HUES48 (cell line): ENCODE data around the gene CALU.

Experiments used
- H3K27ac ChIP-seq: one replicate; pipeline ENCODE4 v1.7.0; 2013; ENCODE audit warnings: low read depth, low read length, inconsistent platforms
- H3K27me3 ChIP-seq: 2 replicates; pipeline ENCODE4 v1.6.1; 2013; ENCODE audit warnings: mild to moderate bottlenecking, low read length; ENCODE audit not compliant: control insufficient read depth, insufficient read depth
- H3K36me3 ChIP-seq: 2 replicates; pipeline ENCODE4 v1.6.1; 2013; ENCODE audit warnings: low read length; ENCODE audit not compliant: control insufficient read depth, insufficient read depth
- H3K4me1 ChIP-seq: 2 replicates; pipeline ENCODE4 v1.6.1; 2013; ENCODE audit warnings: mild to moderate bottlenecking, low read length; ENCODE audit not compliant: control insufficient read depth, insufficient read depth
- H3K4me3 ChIP-seq: 2 replicates; pipeline ENCODE4 v1.5.1; 2013; ENCODE audit warnings: mild to moderate bottlenecking, low read depth, low read length
- H3K9ac ChIP-seq: 2 replicates; pipeline ENCODE4 v1.6.1; 2013; ENCODE audit warnings: mild to moderate bottlenecking, low read depth, low read length, moderate library complexity
- H3K9me3 ChIP-seq: 2 replicates; pipeline ENCODE4 v1.6.1; 2013; ENCODE audit warnings: low read length; ENCODE audit not compliant: control insufficient read depth, insufficient read depth

CALU gene

GRCh38 chr7:128747327-128748079, 8.3 kb downstream of the CALU start:
- Histone ChIP-seq H3K4me3 (no peak overlapping the region), H3K36me3 (peaks cover 50% of the 10 kb centered on the region), H3K4me1 (no peaks in the 10 kb centered on the region), H3K9me3 (no peaks in the 10 kb centered on the region), H3K9ac (no peak overlapping the region), H3K27me3 (no peaks in the 10 kb centered on the region), H3K27ac (no peak overlapping the region)

GRCh38 chr7:128752251-128752650, 13.1 kb downstream of the CALU start:
- no peak overlapping the region for H3K9ac ChIP-seq
- no peak overlapping the region for H3K27ac ChIP-seq
- no peaks in the 10 kb centered on the region for H3K9me3 ChIP-seq
- peaks cover 98% of the 10 kb centered on the region for H3K36me3 ChIP-seq
- H3K27me3 ChIP-seq, result no peaks in the 10 kb centered on the region
- H3K4me1 ChIP-seq, result no peaks in the 10 kb centered on the region
- H3K4me3 ChIP-seq, result no peak overlapping the region

GRCh38 chr7:128755075-128755818, 16.1 kb downstream of the CALU start:
- Histone ChIP-seq H3K9me3 (no peaks in the 10 kb centered on the region), H3K4me3 (no peak overlapping the region), H3K9ac (no peak overlapping the region), H3K27ac (no peak overlapping the region), H3K36me3 (peaks cover 97% of the 10 kb centered on the region), H3K4me1 (no peaks in the 10 kb centered on the region), H3K27me3 (no peaks in the 10 kb centered on the region)

GRCh38 chr7:128755819-128756476, 16.8 kb downstream of the CALU start:
- no peak overlapping the region for H3K9ac ChIP-seq
- no peaks in the 10 kb centered on the region for H3K4me1 ChIP-seq
- no peak overlapping the region for H3K27ac ChIP-seq
- no peak overlapping the region for H3K4me3 ChIP-seq
- H3K27me3 ChIP-seq, result no peaks in the 10 kb centered on the region
- H3K36me3 ChIP-seq, result peaks cover 94% of the 10 kb centered on the region
- H3K9me3 ChIP-seq, result no peaks in the 10 kb centered on the region

- Histone ChIP-seq H3K9ac (no peak overlapping the region), H3K27me3 (no peaks in the 10 kb centered on the region), H3K36me3 (peaks cover 94% of the 10 kb centered on the region), H3K4me1 (no peaks in the 10 kb centered on the region), H3K9me3 (no peaks in the 10 kb centered on the region), H3K4me3 (no peak overlapping the region), H3K27ac (no peak overlapping the region)
These were observed 18.0 kb downstream of the CALU start for GRCh38 chr7:128757203-128757602.

- Histone ChIP-seq H3K27ac (no peak overlapping the region), H3K9ac (no peak overlapping the region), H3K36me3 (peaks cover 92% of the 10 kb centered on the region), H3K4me3 (no peak overlapping the region), H3K4me1 (no peaks in the 10 kb centered on the region), H3K27me3 (no peaks in the 10 kb centered on the region), H3K9me3 (no peaks in the 10 kb centered on the region)
These were observed 19.4 kb downstream of the CALU start for GRCh38 chr7:128758553-128758952.

GRCh38 chr7:128759242-128759641, 20.1 kb downstream of the CALU start:
- H3K4me3 ChIP-seq, result no peak overlapping the region
- peaks cover 92% of the 10 kb centered on the region for H3K36me3 ChIP-seq
- no peaks in the 10 kb centered on the region for H3K4me1 ChIP-seq

GRCh38 chr7:128763541-128763940, 24.4 kb downstream of the CALU start:
- H3K36me3 ChIP-seq, result peaks cover 87% of the 10 kb centered on the region
- no peak overlapping the region for H3K9ac ChIP-seq
- no peaks in the 10 kb centered on the region for H3K4me1 ChIP-seq
- no peaks in the 10 kb centered on the region for H3K27me3 ChIP-seq
- H3K9me3 ChIP-seq, result no peaks in the 10 kb centered on the region
- no peak overlapping the region for H3K27ac ChIP-seq
- H3K4me3 ChIP-seq, result no peak overlapping the region

More at GRCh38 chr7:128759242-128759641, 20.1 kb downstream of the CALU start:
- Histone ChIP-seq H3K27ac (no peak overlapping the region), H3K27me3 (no peaks in the 10 kb centered on the region), H3K9me3 (no peaks in the 10 kb centered on the region), H3K9ac (no peak overlapping the region)

- no peak overlapping the region for H3K9ac ChIP-seq
- no peaks in the 10 kb centered on the region for H3K9me3 ChIP-seq
- no peak overlapping the region for H3K4me3 ChIP-seq
- H3K27me3 ChIP-seq, result no peaks in the 10 kb centered on the region
- H3K27ac ChIP-seq, result no peak overlapping the region
- peaks cover 91% of the 10 kb centered on the region for H3K36me3 ChIP-seq
- H3K4me1 ChIP-seq, result no peaks in the 10 kb centered on the region
These were observed 28.4 kb downstream of the CALU start for GRCh38 chr7:128767475-128768110.

GRCh38 chr7:128770233-128770632, 31.1 kb downstream of the CALU start:
- Histone ChIP-seq H3K4me3 (no peak overlapping the region), H3K9me3 (no peaks in the 10 kb centered on the region), H3K9ac (no peak overlapping the region), H3K4me1 (no peaks in the 10 kb centered on the region), H3K27ac (no peak overlapping the region), H3K27me3 (no peaks in the 10 kb centered on the region), H3K36me3 (peaks cover 71% of the 10 kb centered on the region)
